HG02759 (cell line): ENCODE data around the gene EPS8L3.

Source experiments
- ATAC-seq: cut with Tn5 transposase; IDR thresholded peaks from one replicate; pipeline ENCODE4 v1.9.1; 2021; ENCODE audit warnings: mild to moderate bottlenecking, moderate library complexity; ENCODE audit not compliant: unreplicated experiment

Gene EPS8L3

DNA sequence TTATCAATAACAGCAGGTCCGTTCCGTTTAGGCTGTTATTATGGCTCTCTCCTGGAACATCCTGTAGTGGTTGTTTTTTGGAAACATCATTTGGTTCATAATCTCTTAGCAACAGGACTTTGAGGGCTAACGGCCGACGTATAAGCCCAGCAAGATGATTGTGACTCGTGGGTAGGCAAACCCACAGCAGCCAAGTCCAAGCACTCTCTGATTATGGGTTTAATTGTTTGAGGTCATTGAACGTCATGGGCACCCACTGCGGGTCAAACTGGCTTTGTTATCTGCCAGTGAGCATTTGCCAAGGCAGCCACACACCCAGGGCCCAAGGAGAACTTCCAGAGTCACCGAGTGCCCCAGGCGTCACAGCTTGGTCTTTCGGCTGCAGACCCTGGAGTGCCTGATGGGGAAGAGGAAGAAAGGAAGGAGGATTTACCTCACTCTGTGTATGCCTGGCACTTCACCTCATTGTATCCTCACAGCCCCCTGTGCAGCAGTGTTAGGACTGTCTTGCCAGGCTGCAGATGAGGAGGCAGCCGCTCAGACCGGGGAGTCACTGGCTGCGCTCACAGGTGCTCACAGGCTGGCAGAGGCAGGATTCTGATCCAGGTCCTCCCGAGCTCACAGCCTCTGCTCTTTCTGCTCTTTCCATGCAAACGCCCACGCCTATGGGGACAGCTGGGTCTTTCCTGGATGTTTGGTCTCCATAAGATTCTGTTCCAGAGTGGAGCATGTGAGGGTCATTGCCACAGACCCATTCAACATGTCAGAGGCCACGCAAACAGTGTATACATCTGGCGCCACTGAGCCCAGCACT lies 30.8 kb upstream of the EPS8L3 start:
- ATAC-seq: no peak

DNA sequence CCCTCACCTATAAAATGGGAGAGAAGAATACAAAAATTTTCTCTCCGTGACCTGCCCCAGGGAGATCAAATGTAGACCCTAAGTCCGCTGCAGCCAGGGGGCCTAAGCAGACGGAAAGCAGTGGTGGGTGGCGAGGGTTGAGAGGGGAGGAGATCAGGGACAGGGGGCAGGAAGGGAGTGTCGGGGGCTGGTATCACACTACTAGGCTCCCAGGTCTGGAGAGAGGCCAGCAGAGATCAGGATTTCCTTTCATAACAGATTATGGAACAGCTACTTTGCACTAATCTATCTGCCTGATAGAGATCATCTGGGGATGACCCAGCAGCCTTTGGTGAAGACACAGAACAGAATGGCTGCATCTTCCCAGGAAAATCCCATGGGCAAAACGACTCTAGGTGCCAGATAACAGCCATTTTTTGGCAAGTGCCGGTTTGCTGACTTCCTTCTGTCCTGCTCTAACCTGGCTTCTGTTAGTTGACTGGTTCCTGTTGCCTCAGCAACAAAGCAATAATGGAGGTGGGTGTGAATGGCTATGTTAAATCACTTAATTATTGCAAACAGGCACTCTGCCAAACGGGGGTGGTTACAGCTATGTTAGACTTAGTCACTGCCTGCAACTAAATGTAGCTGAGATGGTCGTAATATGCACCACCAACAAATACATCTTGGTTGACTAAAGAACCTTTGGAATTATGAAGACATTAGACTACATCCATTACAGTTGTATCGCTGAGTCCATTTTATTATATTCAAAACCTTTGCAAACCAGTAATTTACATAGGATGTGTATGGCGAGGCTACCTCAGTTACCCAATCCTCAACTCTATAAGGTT lies 30.0 kb upstream of the EPS8L3 start:
- ATAC-seq: no peak

DNA sequence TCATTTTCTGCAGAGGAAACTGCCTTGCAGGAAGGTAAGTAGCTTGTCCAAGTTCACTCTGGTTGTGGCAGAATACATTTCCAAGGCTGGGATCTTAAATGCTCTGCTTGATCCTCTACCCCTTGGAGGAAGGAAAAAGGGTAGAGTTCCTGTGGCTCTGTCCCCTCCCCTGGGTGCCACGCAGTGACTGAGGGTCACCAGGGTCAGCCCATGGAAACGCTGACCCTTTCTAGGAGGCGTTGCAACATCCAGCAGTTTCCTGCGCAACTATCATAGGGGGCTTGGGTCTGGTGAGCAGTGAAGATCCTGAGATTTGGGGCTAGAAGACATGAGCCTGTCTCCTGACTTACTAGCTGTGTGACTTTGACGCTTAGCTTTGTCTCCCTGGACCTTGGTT lies 29.4 kb upstream of the EPS8L3 start:
- ATAC-seq: no peak

DNA sequence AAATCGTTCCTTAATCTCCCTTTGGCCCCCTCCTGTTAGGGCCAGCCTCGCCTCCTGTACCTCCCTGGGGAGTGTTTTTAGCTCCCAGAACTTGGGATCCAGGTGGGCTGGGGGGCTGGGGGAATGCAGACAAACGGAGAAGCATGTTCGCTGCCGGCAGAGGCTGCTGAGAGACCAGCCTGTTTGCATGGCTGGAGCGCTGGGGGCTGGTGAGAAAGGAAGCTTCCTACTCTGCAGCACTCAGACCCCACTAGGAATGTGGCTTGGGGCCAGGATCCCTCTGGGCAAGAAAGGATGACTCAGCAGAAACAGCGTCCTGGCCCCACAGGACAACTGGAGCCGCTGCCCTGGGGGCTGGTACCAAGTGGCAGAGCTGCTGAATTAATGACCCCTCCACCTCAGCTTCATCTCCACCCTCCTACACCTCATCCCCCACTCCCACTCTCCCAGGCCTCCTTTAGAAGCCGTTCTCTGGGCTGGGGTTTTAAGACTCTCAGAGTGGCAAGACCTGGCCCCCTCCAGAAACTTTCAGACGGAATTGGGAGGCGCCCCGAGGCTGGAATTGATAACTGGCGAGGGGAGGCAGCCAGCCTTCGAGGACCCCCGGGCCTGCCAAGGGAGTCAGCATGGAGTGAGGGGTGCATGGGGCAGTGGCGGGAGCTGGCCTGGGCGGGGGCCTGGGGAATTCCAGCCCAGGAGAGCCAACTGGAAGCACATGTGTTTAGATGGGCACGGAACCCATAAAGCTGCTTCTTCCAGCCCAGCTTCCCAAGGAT lies 28.5 kb upstream of the EPS8L3 start:
- no peak for ATAC-seq

DNA sequence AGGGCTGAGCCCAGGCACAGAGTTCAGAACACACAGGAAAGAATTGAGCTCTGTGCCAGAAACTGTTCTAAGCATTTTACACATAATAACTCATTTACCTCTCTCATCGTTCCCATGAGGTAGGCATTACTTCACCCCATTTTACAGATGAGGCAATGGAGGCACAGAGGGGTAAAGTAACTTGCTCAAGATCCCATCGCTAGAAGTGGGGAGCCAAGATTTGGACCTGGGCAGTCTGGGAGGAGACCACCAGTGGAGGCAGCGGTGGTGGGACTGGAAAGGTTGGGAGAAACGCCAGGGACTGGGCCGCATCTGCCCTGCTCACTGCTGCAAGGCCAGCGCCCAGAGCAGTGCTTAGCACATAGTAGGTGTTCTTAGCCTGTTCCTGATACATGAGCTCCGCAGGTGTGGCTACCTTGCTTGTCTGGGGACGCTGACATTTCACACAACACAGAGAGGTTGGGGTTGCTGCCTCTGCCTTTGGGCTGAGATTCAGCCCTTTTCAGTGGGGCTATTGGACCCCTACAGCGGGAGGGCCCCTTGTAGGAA lies 27.8 kb upstream of the EPS8L3 start:
- ATAC-seq: no peak

DNA sequence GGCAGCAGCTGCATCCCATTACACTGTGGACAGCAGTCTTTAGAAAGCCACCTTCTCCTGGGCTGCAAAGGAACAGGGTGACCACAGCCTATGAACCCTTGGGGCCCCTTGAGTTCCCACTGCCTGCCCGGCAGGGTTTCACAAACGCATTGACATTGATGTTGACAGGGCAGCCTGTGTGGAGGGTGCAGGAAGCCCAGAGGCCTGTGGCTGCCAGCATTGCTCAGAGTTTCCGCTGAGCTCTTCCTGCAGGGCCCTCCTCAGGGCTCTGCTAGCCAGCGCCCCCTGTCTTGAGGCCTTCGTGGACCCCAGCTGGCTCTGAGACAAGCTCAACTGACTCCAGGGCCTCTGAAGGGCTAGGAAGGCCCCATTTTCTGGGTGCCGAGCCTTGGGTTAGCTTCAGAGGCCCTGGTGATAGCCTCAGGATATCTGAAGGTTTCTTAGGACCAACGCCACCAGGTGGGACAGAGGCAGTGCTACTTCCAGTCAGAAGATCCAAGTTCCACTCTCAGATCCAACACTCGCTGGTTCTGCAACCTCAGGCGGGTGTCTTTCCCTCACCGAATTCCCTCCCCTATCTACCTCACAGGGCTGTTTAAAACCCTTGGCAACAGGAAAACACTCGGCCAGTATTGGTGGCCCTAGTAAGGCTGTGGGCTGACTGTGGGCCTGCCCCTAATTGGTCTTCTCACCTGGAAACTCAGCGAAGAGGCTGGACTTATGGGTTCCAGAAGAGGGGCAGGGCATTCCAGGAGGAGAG lies 27.2 kb upstream of the EPS8L3 start:
- peak; percentile 87 for ATAC-seq

DNA sequence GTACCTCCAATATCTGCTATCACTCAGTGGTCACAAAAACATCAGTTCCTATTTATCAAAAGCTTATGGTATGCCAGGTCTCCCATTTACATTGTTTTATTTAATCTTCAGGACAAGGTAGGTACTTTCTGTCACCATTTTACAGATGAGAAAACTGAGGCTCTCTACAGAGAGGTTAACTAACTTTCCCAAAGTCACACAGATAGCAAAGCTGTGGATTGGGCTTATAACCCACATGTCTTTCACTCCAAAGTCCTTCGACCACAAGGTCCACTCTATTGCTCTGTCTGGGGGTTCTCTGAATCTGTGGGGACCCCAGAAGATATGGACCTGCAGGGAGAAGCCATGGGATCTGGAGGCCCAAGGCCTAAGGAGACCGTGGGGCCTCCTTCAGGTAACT lies 26.6 kb upstream of the EPS8L3 start:
- ATAC-seq: no peak

DNA sequence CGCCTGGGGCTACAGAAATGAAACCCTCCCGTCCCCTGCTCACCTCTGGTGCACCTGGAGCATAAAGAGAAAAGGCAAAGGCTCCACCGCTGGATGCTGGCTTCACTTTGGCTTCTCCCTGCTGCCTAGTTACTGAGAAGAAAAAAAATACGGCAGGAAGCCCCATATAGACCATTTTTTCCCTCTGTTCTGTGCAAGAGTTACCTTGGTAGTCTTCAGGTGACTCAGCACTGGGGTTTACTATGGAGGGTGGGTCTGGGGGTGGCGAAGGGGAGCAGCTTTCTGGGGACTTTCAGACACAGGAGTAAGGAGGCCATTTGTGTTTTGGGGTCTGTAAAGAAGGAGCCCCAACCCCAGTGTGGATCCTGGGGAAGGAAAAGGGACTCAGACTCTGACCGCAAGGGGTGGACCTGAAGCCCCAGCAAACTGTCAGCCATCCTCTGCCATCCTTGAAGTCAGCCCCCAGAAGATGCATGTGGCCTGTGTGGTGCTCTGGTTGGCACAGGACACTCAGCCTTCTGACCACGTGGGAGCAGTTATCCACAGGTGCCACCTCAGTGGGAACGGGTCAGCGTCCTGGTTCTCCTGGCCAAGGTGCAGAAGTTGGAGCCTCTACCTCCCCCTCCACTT lies 25.9 kb upstream of the EPS8L3 start:
- ATAC-seq: no peak

DNA sequence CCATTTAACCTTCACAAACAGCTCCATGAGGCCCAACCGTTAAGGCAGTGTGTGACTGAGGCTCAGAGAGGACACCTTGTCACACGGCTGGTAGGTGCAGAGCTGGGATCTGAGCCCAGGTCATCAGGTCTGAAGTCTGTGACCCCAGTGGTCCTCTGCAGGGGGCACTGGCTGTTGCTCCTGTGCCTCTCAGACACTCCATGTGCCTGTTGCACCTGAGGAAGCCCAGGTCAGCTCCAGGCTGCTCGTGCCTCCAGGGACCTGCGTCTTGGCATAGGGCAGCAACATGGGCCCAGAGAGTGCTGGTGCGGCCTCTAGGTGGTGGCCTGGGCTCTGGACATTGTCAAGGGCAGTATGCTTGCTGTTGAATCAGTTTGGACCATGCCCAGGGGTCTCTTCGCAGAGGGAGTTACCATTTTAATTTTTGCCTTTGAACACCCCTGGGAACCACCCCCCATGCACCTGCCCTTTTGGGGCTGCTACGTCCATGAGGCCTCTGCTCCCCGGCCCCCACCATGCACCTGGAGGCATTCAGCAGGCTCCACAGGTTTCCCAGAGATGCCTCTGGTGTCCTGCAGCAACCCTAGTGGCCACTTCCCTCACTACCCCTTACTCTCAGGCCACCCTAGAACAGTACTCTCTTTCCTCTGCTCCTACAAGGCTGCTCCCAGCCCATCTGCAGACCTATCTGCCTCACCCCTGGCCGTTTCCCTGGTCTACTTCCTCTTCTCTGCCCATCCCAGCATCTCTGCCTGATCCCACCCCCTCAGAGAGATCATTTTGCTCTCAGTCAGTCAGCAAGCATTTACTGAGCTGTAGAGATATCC lies 25.2 kb upstream of the EPS8L3 start:
- no peak for ATAC-seq

DNA sequence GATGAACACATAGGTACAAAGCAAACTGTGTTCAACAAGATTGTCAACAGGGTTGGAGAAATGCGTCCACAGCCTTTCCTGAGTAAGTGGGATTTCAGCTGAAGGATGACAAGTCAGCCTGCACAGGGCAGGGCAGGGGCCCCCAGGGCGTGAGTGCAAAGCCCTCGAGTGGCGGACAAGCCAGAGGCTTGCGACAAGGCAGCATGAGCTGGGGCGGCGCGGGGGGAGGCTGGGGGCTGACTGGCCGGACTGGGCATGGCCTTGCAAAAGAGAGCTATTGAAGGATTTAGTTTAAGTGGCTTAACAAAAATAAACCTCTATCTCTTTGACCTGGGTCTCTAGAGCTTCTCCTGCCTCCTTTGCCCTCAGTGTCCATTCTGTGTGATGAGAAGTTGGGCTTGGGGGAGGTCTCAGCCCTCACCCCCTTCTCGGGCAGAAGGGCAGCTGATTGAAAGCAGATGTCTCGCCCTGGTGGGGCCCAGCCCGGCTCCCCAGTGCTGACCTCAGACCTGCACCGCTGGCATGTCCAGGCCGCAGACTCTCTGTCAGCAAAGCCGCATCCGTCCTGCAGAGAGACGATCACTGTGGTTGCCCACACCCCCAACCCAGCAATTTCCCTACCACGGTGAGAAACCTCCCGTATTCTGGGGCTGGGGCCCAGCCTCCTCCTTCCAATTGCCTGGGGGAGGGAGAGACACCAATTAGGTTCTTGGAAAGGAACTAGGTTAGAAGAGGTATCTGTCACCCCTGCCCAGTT lies 24.3 kb upstream of the EPS8L3 start:
- ATAC-seq: no peak

DNA sequence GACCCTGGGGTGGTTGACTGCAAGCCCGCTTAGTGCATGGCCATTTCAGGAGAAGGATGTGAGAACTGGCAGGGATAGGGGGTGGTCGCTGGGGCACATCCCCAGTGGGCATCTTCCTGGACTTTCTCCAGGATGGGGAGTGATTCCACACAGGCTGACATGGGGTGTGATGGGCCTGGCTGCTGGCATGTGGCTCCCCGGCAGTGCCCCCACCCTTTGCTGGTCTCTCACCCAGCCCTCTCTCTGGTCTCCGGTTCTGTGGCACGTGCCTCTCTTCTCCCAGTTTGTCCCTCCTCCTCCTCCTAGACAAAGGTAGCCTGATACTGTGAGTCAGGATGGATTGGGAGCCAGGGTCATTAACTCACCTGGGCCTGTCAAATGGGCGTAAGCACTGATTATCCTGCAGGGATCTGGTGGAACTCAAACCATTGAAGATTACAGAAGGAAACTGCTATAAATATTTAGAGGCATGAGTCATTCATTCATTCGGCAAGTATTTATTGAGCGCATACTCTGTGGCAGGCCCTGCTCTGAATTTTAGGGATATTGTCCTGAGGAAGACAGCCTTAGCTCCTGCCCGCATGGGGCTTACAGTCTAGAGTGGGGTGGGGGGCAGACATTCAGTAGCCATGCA lies 23.6 kb upstream of the EPS8L3 start:
- ATAC-seq: no peak

DNA sequence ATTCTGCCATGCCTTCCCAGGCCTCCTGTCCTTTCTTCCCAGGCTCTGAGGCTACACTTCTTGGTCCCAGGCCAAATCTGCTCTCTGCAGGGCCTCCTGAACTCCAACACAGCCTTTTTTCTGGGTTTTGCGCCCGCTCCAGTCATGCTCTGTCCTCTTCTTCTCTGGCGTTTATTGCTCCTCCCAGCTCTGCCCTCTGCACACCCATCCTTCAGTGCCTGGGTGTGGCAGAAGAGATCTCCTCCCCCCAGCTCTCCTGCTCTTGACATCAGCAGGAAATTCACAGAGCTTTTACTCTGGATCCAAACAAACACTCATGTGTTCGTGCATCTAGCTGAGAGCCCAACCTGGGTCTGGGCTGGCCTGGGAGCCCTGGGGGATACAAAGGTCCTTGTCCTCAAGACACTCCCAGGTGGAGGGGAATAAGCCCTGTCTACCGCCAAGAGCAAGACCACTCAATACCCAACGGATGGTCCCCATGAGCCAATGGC lies 22.9 kb upstream of the EPS8L3 start:
- ATAC-seq: no peak

DNA sequence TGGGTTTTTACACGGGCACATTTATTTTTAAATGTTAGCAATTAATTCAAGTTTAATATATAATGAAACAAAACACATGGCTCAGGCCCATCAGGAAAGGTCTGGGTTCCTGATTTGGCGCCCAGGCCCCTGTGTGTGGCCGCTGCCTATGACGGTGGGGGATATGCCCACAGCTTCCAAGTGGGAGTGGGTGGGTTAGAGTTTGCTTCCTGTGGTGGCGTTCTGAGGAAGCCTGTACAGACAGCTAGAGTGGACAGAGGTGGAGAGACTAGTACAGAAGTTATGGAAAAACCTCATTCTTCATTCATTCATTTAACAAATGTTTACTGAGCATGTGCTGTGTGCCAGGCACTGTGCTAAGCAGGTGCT lies 22.4 kb upstream of the EPS8L3 start:
- no peak for ATAC-seq

DNA sequence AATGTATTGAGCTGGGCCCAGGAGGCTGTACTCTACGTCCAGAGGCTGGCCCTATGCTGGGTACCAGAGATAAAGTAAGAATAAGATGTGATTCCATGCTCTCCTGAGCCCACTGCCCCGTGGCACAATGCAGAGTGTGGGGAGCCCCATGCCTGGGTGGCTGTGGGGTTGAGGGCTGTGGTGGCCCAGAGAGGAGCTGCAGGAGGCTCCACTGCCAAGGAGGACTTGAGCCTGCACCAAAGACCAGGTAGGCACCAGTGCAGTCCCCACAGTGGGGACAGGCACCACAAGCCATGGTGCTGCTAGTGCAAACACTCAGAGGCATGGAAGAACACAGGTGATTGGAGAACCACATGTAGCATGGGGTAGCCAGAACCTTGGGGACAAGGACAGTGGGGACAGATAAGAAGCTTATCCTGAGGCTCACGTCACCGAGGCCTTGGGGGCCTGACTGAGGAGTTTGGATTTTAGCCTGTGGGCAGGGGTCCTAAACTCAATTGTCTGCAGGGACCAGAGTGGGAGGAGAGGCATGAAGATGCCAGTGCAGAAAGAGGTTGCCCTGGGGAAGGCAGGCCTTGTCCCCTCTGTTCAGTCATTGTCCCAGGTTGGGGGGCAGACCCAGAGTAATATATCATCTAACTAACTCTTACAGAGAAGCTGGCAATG lies 21.9 kb upstream of the EPS8L3 start:
- ATAC-seq: no peak

DNA sequence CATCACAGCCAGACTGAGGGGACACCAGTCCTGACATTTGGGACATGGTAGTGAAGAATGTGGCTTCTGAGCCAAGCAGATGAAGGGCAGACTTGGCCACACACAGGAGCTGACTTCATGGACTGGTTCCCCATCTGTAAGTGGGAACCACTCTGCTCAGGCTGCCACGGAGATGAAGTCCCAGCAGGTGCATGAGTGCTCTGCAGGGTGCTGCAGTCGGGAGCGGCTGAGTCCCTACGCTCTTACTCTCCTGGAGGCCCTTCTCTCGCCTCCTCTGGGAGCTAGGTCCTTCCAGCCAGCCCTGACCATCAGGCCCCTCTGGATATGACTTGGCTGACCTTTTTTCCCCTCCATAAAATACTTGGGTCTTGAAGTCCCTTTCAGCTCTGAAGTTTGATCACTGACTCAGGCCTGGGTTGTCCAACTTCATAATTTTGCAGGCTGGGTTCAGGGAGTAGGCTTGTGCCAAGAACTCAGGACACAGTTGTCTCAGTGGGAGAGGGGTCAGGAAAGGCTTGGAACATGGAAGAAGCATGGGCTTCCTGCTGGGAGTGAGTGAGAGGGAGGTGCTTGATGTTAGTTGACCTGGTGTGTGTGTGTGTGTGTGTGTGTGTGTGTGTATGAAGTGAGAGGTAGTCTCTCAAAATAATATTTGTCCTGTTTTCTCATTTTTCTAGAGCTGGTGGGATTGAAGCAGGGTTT lies 21.0 kb upstream of the EPS8L3 start:
- no peak for ATAC-seq

DNA sequence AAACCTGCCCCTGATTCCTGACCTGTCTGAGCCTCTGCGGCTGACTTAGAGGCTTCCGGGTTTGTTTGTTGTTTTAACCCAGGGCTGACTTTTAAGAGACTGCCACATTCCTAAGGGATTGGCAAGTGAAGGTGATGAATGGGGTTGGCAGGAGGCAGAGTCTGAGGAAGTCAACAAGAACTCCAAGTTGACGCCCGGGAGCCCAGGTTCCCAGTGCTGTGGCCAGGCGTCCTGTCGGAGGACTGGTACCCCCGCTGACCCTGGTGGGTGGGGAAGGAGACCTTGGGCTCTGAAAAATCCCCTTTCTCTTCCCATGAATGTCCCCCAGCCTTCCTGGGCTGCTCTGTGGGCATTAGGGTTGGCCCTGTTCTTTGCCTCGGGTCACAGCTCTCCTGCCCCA lies 19.7 kb upstream of the EPS8L3 start:
- ATAC-seq: no peak

DNA sequence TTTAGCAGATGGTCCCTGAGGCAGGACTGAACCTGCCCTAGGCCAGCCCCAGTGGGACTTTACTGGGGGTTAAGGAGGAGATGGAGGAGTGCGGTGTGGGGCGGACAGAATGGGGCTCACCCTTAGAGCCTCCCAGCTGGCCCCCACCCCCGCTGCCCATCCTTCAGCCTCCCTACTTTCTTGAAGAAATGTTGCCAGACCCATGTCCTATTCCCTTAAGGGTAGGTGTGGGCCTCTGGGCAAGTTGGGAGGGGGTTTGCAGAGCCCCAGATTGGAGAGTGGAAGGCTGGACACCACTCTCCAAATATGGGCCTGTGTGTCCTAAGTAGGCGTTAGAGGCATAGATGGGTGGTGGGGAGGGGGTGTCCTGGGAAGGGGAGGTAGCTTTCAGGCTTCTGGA lies 19.2 kb upstream of the EPS8L3 start:
- ATAC-seq: no peak
